GM18870 (cell line): ENCODE measurements around the gene ACER1.
"Not testable (repeated sequence)": the region's sequence is repeated elsewhere in the genome, so short reads cannot be mapped to it uniquely, and the experiment has no call there.

ENCODE experiments used
- ATAC-seq: cut with Tn5 transposase; IDR thresholded peaks from one replicate; pipeline ENCODE4 v1.9.1; 2021; ENCODE audit warnings: moderate library complexity; ENCODE audit not compliant: unreplicated experiment

Gene ACER1

DNA sequence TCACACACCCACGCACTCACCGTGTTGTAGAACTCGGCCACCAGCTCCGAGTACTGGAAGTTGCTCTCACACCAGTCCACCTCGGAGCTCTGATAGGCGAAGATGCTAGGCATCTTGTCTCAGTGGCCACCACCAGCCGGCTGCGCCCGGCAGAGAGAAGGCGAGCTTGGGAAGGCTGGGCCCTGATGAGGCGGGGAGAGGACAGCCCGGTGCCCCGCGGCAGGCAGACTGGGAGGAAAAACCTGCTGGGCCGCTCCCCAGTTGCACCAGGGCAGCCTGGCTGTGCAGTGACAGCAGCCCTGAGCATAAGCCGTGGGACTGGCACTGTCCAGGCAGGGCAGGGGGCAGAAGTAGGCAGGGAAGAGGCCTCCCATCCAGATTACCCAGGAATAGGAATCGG is at the start of gene ACER1:
TSS of gene ACER1 (minus strand) at position 174 of the 400 bp plus-strand sequence. CDS start at position 113, 61 bp downstream.
- no peak for ATAC-seq

DNA sequence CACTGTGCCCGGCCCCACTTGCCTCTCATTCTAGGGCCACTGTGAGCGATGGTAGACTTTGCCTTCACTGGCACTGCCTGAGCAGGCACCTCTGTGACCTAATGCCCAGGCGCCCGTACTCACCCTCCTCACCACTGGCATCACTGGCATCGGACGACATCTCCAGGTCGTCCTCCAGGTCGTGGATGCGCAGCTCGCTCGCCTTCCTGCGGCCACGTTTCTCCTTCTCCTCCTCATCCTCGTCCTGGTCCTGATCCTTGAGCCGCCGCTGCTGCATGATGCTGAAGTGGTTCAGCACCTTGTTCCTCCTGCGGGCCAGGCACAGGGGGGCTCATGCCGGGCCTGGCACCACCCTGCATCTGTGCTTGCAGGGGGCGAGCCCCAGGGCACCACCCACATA is 49.8 kb upstream of the ACER1 start:
- no peak for ATAC-seq

DNA sequence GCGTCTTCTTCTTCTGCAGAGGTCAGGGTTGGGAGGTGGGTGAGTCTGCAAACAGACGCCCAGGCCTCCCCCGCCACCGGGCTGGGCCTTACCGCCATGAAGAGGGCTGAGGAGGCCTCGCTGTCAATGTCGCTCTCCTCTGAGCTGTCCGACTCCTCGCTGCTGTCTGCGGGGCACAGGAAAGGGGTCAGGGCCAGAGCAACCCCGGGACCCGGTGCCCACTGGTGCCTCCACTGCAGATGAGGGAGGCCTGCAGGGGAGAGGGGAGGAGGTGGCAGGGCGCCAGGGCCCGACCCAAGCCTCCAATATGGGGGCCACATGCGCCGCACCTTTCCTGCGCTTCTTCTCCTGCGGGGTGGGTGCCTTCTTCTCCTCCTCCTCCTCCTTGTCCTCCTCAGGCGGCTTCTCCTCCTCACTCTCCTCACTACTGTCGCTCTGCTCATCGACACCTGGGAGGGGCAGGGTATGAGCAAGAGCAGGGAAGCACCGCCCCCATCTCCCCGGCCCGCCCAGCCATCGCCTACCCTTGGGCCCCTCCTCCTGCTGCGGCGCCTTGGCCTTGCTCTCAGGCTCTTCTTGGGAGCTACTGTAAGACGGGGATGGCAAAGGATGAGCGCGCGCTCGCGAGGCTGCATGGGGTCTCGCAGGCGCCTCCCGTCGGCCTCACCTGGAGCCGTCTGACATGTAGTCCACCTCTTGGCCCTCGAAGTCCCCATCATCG is 47.8 kb upstream of the ACER1 start:
- no peak for ATAC-seq

DNA sequence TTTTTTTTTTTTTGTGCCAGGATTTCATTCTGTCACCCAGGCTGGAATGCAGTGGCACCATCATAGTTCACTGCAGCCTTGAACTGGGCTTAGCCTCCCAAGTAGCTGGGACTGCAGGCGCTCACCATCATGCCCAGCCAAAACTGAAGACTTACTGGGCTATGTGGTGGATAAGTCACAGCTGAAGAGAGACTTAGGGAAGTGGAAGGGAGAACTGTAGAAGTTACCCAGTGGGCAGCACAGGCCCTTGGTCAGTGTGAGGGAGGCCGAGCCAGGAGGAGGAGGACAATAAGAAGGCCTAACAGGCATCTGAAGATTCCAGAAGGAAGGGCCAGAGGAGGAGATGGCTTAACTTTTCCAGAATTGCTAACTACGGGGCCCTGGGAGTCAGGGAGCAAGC is 46.3 kb upstream of the ACER1 start:
- ATAC-seq = no peak

DNA sequence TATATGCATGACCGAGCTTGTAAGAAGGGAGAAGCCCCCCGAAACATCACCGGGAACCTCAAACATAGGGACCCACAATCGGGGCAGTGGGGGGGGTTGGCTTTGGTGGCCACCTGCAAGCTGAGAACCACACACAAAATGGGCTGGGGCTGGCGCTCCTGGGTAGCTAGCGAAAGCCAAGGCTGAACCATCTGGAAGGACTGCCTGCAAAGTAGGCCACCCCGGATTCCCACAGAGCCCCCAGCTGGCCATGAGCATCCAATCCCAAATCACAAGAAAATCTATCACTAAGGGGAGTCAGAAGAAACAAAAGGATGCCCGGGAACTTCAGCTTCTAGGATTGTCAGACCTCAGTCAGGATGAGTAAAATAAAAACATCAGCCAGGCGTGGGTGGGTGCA is 45.1 kb upstream of the ACER1 start:
- no peak for ATAC-seq

GRCh38 chr19:6378041-6378440 is 44.6 kb upstream of the ACER1 start:
- ATAC-seq = no peak

GRCh38 chr19:6376512-6377190 is 43.2 kb upstream of the ACER1 start:
- no peak for ATAC-seq

- ATAC-seq = no peak
Observed at GRCh38 chr19:6375411-6376010, 42.1 kb upstream of the ACER1 start, which contains the start of gene PSPN. Gene PSPN (minus strand): TSS chr19:6375933. CDS start chr19:6375849, 84 bp downstream.

DNA sequence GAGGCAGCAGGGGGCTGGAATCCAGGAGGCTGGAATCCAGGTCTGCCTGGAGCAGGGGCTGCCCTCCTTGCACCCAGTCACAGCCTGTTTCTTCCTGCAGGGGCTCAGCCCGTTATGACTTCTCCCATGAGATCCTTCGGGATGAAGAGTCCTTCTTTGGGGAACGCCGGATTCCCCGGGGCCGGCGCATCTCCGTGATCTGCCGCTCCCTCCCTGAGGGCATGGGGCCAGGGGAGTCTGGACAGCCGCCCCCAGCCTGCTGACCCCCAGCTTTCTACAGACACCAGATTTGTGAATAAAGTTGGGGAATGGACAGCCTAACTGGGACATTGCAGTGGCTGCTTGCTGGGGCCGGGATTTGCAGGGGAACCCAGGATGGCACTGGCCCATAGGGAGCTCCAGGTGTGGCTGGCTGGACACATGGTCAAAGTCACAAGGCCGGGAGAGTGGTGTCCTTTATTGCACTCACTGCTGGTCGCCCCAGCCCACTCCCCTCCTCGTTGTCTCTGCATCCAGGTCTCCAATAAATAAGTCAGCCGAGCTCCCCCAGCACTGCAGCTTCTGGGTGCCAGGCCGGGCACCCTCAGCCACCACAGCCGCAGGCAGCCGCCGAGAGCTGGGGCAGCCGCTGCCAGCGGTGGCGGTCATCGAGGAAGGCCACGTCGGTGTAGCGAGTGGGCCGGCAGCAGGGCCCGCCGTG is 41.4 kb upstream of the ACER1 start:
- no peak for ATAC-seq

- ATAC-seq = no peak
Observed at GRCh38 chr19:6374161-6374709, 40.8 kb upstream of the ACER1 start.

DNA sequence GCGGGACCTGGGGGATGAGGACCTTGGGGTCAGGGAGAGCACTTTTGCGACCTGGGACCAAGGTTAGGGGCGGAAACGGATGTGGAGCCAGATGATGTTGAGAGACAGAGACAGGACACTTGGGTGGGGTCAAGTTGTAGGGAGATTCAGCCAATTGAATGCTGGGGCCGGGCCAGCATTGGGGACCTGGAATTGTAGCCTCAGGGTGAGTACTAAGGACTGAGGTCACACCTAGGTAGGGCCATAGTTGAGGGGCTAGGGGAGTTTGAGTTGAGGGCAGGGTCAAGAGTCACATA is 40.3 kb upstream of the ACER1 start:
- no peak for ATAC-seq

GRCh38 chr19:6373096-6373812 is 39.8 kb upstream of the ACER1 start:
- ATAC-seq = no peak

DNA sequence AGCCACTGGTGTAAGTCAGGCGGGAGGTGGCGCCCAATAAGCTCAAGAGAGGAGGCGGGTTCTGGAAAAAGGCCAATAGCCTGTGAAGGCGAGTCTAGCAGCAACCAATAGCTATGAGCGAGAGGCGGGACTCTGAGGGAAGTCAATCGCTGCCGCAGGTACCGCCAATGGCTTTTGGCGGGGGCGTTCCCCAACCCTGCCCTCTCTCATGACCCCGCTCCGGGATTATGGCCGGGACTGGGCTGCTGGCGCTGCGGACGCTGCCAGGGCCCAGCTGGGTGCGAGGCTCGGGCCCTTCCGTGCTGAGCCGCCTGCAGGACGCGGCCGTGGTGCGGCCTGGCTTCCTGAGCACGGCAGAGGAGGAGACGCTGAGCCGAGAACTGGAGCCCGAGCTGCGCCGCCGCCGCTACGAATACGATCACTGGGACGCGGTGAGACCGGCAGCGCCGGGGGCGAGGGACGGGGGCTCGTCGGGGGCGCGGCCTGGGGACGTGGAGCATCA is 39.2 kb upstream of the ACER1 start, which contains the start of gene ALKBH7:
TSS of gene ALKBH7 (plus strand) at position 201 of the 502 bp plus-strand sequence. CDS start at position 228, 27 bp downstream.
- peak; percentile 86 for ATAC-seq

GRCh38 chr19:6364353-6364752 is 30.9 kb upstream of the ACER1 start:
- no peak for ATAC-seq

DNA sequence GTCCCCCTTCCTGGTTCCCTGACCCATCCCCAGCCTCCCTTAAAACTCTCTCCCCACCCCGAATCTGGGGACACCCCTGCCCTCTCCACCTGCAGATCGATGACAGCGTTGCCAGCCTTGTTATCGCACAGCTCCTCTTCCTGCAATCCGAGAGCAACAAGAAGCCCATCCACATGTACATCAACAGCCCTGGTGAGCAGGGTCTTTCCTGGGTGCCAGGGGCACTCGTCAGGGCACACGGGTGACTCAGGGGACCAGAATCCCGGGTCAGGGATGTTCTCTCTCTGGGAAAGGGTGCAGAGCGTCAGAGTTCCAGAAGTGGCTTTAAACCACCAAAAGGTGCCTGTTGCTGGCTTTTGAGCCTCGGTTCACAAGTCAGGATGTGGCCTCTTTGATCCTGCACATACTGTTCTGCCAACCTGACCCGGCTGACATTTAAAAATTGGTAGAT is 29.0 kb upstream of the ACER1 start:
- no peak for ATAC-seq

GRCh38 chr19:6362027-6362350 is 28.6 kb upstream of the ACER1 start:
- no peak for ATAC-seq

GRCh38 chr19:6360857-6361216 is 27.4 kb upstream of the ACER1 start:
- not testable (repeated sequence) for ATAC-seq

DNA sequence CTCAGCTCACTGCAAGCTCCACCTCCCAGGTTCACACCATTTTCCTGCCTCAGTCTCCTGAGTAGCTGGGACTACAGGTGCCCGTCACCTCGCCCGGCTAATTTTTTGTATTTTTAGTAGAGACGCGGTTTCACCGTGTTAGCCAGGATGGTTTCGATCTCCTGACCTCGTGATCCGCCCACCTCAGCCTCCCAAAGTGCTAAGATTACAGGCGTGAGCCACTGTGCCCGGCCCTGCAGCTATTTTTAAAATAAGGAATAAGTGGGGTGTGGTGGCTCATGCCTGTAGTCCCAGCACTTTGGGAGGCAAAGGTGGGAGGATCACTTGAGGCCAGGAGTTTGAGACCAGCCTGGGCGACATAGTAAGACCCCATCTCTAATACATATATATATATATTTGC is 27.0 kb upstream of the ACER1 start:
- ATAC-seq = not testable (repeated sequence)

GRCh38 chr19:6359568-6360341 is 26.3 kb upstream of the ACER1 start:
- ATAC-seq = no peak

GRCh38 chr19:6358003-6358402 is 24.6 kb upstream of the ACER1 start:
- no peak for ATAC-seq
